Activated naive CD4-positive, alpha-beta T cell treated with anti-CD3 and anti-CD28 coated beads, Interleukin-2, amount 50 U/mL, for 24 hours (primary cell): ENCODE measurements around the gene POLD4.
A peak's percentile ranks its signal among the peaks of the same experiment; 100 is the strongest.

Experiments
- H3K27ac Mint-ChIP-seq: one replicate; pipeline ENCODE4 v1.8.0; 2021; ENCODE audit warnings: mild to moderate bottlenecking, mixed read lengths
- H3K27me3 Mint-ChIP-seq: one replicate; pipeline ENCODE4 v1.8.0; 2021; ENCODE audit warnings: mixed read lengths
- H3K36me3 Mint-ChIP-seq: one replicate; pipeline ENCODE4 v1.8.0; 2021; ENCODE audit warnings: mixed read lengths
- H3K4me1 Mint-ChIP-seq: one replicate; pipeline ENCODE4 v1.8.0; 2021; ENCODE audit warnings: mixed read lengths
- H3K4me3 Mint-ChIP-seq: one replicate; pipeline ENCODE4 v1.8.0; 2021; ENCODE audit warnings: mild to moderate bottlenecking, mixed read lengths
- H3K9me3 Mint-ChIP-seq: one replicate; pipeline ENCODE4 v1.8.0; 2021; ENCODE audit warnings: mixed read lengths

POLD4 gene

GRCh38 chr11:67308031-67308866 is 45.1 kb downstream of the POLD4 start:
- Mint-ChIP-seq H3K27me3 (no peaks in the 10 kb centered on the region), H3K27ac (no peak overlapping the region), H3K4me1 (peaks cover 25% of the 10 kb centered on the region), H3K36me3 (no peaks in the 10 kb centered on the region), H3K9me3 (no peaks in the 10 kb centered on the region), H3K4me3 (no peak overlapping the region)

- Mint-ChIP-seq H3K27me3 (no peaks in the 10 kb centered on the region), H3K36me3 (no peaks in the 10 kb centered on the region), H3K9me3 (no peaks in the 10 kb centered on the region), H3K4me1 (peaks cover 18% of the 10 kb centered on the region), H3K4me3 (no peak overlapping the region), H3K27ac (no peak overlapping the region)
Observed at GRCh38 chr11:67307545-67308001, 45.8 kb downstream of the POLD4 start.

DNA sequence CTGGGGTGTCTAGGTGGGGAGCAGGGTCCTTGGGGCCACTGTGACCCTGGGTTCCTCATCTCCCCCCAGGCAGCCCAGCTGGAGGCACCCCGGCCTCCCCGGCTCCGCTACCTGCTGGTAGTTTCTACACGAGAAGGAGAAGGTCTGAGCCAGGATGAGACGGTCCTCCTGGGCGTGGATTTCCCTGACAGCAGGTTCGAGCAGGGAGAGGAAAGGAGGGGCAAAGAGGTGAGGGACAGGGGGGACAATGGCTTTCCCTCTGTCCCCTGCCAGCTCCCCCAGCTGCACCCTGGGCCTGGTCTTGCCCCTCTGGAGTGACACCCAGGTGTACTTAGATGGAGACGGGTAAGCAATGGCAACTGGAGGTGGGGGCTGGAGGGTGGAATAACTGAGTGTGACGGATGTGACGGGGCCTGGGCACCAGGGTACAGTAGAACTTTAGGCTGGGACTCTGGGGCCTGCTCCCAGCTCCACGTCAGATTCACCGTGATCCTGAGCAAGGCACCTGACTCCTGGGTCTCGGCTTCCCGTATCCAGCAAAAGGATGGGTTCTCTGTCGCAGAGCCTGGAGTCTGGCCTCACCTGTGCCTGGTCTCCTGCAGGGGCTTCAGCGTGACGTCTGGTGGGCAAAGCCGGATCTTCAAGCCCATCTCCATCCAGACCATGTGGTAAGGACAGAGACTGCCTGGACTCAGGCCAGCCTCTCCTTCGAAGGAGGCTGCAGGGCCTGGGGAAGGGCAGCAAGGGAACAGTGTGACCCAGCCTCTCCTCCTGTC is 46.4 kb downstream of the POLD4 start:
- Mint-ChIP-seq H3K27ac (peak overlapping the region; percentile 12), H3K27me3 (no peaks in the 10 kb centered on the region), H3K4me3 (no peak overlapping the region), H3K36me3 (no peaks in the 10 kb centered on the region), H3K9me3 (no peaks in the 10 kb centered on the region), H3K4me1 (peaks cover 12% of the 10 kb centered on the region)

GRCh38 chr11:67304511-67305113 is 48.7 kb downstream of the POLD4 start:
- Mint-ChIP-seq H3K4me1 (peaks cover 5% of the 10 kb centered on the region), H3K27me3 (no peaks in the 10 kb centered on the region), H3K27ac (no peak overlapping the region), H3K36me3 (no peaks in the 10 kb centered on the region), H3K4me3 (peak overlapping the region; percentile 11), H3K9me3 (no peaks in the 10 kb centered on the region)

GRCh38 chr11:67303835-67304411 is 49.4 kb downstream of the POLD4 start:
- peaks cover 5% of the 10 kb centered on the region for H3K4me1 Mint-ChIP-seq
- H3K9me3 Mint-ChIP-seq = no peaks in the 10 kb centered on the region
- H3K27me3 Mint-ChIP-seq = no peaks in the 10 kb centered on the region
- no peaks in the 10 kb centered on the region for H3K36me3 Mint-ChIP-seq
- H3K4me3 Mint-ChIP-seq = peak overlapping the region; percentile 63
- H3K27ac Mint-ChIP-seq = no peak overlapping the region

GRCh38 chr11:67303132-67303834 is 50.1 kb downstream of the POLD4 start, which contains the start of gene SSH3:
Gene SSH3, plus strand, starts transcription at chr11:67303530. Its CDS starts 96 bp downstream, at chr11:67303626.
- peak within 1 kb of the TSS; percentile 65 for H3K27ac Mint-ChIP-seq
- peak within 1 kb of the TSS; percentile 63 for H3K4me3 Mint-ChIP-seq
- H3K4me1 Mint-ChIP-seq = peaks cover 9% of the 10 kb centered on the region
- no peaks in the 10 kb centered on the region for H3K9me3 Mint-ChIP-seq
- peaks cover 2% of the 10 kb centered on the region for H3K36me3 Mint-ChIP-seq
- no peaks in the 10 kb centered on the region for H3K27me3 Mint-ChIP-seq

DNA sequence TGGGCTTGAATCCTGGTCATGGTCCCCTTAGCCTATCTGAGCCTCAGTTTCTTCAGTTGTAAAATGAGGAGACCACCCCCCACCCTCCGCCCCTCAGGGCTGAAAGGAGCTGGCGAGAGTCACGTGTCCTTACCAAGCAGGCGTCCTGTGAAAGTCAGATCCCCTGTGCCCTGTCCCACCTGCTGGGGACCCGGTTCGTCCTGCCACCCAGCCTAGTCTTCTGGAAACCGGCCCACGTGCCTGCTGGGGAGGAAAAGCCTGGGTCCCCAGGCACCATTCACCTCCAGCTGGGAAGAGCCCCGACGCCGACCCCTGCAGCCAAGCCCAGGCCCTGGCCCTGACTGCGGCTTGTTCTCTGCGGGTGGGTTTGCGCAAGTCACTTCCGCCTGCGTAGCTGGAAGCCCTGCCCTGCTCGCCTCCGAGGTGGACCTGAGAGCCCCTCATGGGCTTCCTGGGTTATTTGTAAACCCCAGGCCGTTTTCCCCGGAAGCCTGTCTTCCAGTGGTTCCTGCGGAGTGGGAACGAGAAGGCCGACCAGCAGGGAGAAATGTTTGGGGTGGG is 50.7 kb downstream of the POLD4 start:
- Mint-ChIP-seq H3K9me3 (no peaks in the 10 kb centered on the region), H3K4me3 (peak overlapping the region; percentile 19), H3K4me1 (peaks cover 14% of the 10 kb centered on the region), H3K27ac (no peak overlapping the region), H3K36me3 (peaks cover 2% of the 10 kb centered on the region), H3K27me3 (no peaks in the 10 kb centered on the region)

GRCh38 chr11:67301951-67302516 is 51.3 kb downstream of the POLD4 start:
- H3K4me3 Mint-ChIP-seq = peak overlapping the region; percentile 19
- no peaks in the 10 kb centered on the region for H3K9me3 Mint-ChIP-seq
- H3K27ac Mint-ChIP-seq = peak overlapping the region; percentile 65
- H3K4me1 Mint-ChIP-seq = peaks cover 16% of the 10 kb centered on the region
- H3K27me3 Mint-ChIP-seq = no peaks in the 10 kb centered on the region
- peaks cover 2% of the 10 kb centered on the region for H3K36me3 Mint-ChIP-seq

DNA sequence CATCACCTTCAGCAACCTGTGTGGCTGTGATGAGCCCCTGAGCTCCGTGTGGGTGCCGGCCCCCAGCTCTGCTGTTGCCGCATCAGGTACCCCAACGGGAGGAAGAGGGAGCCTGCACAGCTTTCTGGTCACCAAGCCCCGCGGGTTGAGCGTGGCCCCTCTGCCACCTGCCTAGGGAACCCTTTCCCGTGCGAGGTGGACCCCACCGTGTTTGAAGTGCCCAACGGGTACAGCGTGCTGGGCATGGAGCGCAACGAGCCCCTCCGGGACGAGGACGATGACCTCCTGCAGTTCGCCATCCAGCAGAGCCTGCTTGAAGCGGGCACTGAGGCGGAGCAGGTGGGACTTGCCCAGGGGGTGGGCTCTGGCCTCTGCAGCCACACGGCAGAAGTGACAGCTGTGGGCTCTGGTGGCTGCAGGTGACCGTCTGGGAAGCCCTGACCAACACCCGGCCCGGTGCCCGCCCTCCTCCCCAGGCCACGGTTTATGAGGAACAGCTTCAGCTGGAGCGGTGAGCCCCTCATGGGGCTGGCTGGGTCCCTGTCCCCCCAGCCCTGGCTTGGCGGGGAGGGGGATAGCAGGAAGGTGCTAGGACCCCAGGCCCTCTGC is 51.9 kb downstream of the POLD4 start:
- Mint-ChIP-seq H3K4me1 (peaks cover 22% of the 10 kb centered on the region), H3K36me3 (peaks cover 8% of the 10 kb centered on the region), H3K27me3 (no peaks in the 10 kb centered on the region), H3K27ac (no peak overlapping the region), H3K4me3 (no peak overlapping the region), H3K9me3 (peaks cover under 1% of the 10 kb centered on the region)
